Measurements from ENCODE around the gene ANKIB1. TPM values are rescaled to one million over a fixed set of nuclear protein-coding genes. Genes with fewer than 3 reads are reported as not detected.

ANKIB1 gene
- total and polyA plus RNA-seq, 9 of the 15 experiments (the other 6 are each of a cell fraction or from before 2014, with no cell fraction given): 5.9 to 25.2 (median 16.1) TPM

DNA sequence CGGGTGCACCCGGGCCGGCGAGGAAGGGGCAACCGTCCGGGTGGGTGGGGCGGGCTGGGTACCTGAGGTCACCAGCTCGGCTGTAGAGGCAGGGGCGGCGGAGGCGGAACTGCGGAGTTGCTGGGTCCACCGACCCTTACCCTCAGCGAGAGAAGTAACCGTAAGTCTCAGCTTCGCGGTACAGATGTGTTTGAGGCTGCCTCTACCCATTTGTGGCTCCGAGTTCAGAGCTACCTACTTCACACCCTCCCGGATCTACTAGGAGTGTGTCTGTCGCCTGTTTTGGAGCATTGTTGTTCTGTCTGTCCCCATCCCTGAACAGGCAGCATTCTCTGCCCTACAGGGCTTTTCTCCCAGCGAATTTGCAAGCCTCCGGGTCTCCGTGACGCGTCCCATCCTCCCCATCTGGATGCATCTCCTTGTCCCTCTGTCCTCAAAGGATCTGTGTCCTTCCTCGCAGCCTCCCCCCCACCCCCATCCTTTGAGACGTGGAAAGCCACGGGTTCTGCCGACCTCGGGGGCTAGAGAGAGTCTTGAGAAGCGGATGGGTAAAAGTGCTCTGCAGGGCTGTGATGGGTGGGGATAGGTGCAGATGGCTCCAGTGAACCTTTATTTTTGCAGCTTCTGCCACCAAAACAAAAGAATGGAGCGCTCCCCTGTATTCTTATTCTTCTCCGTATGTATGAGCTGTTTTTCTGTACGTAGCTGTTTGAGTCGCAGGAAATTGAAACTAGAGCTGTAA, 757 bp downstream of the ANKIB1 start (continued):
- TF ChIP-seq TCF3 (CRISPR knock-in tag; IDR thresholded peaks at IDR 0.05): 0 out of 2 replicates have a peak, but pooled peaks have one; percentile 2
- 0 out of 2 replicates have a peak, but pooled peaks have one; percentile 40 for TF ChIP-seq ZNF431 (CRISPR knock-in tag; IDR thresholded peaks at IDR 0.05)
- TF ChIP-seq, protein P1, sequence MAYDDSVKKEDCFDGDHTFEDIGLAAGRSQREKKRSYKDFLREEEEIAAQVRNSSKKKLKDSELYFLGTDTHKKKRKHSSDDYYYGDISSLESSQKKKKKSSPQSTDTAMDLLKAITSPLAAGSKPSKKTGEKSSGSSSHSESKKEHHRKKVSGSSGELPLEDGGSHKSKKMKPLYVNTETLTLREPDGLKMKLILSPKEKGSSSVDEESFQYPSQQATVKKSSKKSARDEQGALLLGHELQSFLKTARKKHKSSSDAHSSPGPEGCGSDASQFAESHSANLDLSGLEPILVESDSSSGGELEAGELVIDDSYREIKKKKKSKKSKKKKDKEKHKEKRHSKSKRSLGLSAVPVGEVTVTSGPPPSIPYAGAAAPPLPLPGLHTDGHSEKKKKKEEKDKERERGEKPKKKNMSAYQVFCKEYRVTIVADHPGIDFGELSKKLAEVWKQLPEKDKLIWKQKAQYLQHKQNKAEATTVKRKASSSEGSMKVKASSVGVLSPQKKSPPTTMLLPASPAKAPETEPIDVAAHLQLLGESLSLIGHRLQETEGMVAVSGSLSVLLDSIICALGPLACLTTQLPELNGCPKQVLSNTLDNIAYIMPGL (CRISPR knock-in tag; IDR thresholded peaks at IDR 0.05): peak; percentile 85
- peak; percentile 22 to 38; a peak in 2 of 4 replicates for TF ChIP-seq NRF1 (conservative IDR thresholded peaks at IDR 0.05 in 1 of 2, IDR thresholded peaks at IDR 0.05 in 1 of 2)
- peak; percentile 50; the same call in 1 of the 2 replicates for TF ChIP-seq E2F4 (CRISPR knock-in tag; IDR thresholded peaks at IDR 0.05; ENCODE audit: low read depth)
- TF ChIP-seq, protein P2, sequence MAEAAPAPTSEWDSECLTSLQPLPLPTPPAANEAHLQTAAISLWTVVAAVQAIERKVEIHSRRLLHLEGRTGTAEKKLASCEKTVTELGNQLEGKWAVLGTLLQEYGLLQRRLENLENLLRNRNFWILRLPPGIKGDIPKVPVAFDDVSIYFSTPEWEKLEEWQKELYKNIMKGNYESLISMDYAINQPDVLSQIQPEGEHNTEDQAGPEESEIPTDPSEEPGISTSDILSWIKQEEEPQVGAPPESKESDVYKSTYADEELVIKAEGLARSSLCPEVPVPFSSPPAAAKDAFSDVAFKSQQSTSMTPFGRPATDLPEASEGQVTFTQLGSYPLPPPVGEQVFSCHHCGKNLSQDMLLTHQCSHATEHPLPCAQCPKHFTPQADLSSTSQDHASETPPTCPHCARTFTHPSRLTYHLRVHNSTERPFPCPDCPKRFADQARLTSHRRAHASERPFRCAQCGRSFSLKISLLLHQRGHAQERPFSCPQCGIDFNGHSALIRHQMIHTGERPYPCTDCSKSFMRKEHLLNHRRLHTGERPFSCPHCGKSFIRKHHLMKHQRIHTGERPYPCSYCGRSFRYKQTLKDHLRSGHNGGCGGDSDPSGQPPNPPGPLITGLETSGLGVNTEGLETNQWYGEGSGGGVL (CRISPR knock-in tag; IDR thresholded peaks at IDR 0.05): no peak
- TF ChIP-seq NONO (IDR thresholded peaks at IDR 0.05; ENCODE audit: low read depth in 2 of 2, low read length in 1 of 2): no peak
- TF ChIP-seq, protein P3, sequence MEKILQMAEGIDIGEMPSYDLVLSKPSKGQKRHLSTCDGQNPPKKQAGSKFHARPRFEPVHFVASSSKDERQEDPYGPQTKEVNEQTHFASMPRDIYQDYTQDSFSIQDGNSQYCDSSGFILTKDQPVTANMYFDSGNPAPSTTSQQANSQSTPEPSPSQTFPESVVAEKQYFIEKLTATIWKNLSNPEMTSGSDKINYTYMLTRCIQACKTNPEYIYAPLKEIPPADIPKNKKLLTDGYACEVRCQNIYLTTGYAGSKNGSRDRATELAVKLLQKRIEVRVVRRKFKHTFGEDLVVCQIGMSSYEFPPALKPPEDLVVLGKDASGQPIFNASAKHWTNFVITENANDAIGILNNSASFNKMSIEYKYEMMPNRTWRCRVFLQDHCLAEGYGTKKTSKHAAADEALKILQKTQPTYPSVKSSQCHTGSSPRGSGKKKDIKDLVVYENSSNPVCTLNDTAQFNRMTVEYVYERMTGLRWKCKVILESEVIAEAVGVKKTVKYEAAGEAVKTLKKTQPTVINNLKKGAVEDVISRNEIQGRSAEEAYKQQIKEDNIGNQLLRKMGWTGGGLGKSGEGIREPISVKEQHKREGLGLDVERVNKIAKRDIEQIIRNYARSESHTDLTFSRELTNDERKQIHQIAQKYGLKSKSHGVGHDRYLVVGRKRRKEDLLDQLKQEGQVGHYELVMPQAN (IDR thresholded peaks at IDR 0.05; ENCODE audit: borderline replicate concordance): 0 out of 2 replicates have a peak, but pooled peaks have one; percentile 12
- TF ChIP-seq ZBTB7A (IDR thresholded peaks at IDR 0.05; ENCODE audit: borderline replicate concordance, control insufficient read depth, low read depth, low read length): 0 out of 2 replicates have a peak, but pooled peaks have one; percentile 6
- TF ChIP-seq ZNF740 (CRISPR knock-in tag; IDR thresholded peaks at IDR 0.05): peak; percentile 89
- TF ChIP-seq ZNF740 (tag; IDR thresholded peaks at IDR 0.05): no peak

Measured in K562 (cell line).